ENCODE data around the gene CHCHD4. TPM values are rescaled to one million over a fixed set of nuclear protein-coding genes. Genes with fewer than 3 reads are reported as not detected.

The CHCHD4 gene
- total and polyA plus RNA-seq, 10 of the 15 experiments (the other 5 are each of a cell fraction or from before 2014, with no cell fraction given), result 21.0 to 46.8 (median 29.0) TPM

- Histone ChIP-seq H2AFZ (ENCODE audit: control insufficient read depth, low read depth, low read length) (no peak overlapping the region), H3K9ac (ENCODE audit: control insufficient read depth, insufficient read depth, low read length) (no peak overlapping the region), H3K27ac (ENCODE audit: control insufficient read depth, insufficient read depth) (no peak overlapping the region), H3K79me2 (ENCODE audit: control insufficient read depth, insufficient read depth, low read length) (no peaks in the 10 kb centered on the region), H3K4me1 (ENCODE audit: control insufficient read depth, insufficient read depth, low read length) (no peaks in the 10 kb centered on the region), H3K27me3 (replicated peaks in 1 of 2; ENCODE audit: control insufficient read depth in 2 of 2, insufficient read depth in 2 of 2, low read length in 1 of 2) (no peaks in the 10 kb centered on the region), H4K20me1 (ENCODE audit: control insufficient read depth, insufficient read depth) (no peaks in the 10 kb centered on the region), H3K36me3 (ENCODE audit: control insufficient read depth in 2 of 2, insufficient read depth in 2 of 2, low read length in 1 of 2) (peaks cover 13 to 44% of the 10 kb centered on the region in 2 experiments), H3K9me3 (replicated peaks; ENCODE audit: control insufficient read depth, insufficient read depth, low read length) (peaks cover 4% of the 10 kb centered on the region; the same call in 2 of the 3 replicates), H3K4me2 (ENCODE audit: control insufficient read depth, insufficient read depth) (no peak overlapping the region), H3K4me3 (no peak overlapping the region)
- no TSS peak for BruUV-seq (replicated peaks)
- TF ChIP-seq, protein P1, sequence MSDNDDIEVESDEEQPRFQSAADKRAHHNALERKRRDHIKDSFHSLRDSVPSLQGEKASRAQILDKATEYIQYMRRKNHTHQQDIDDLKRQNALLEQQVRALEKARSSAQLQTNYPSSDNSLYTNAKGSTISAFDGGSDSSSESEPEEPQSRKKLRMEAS (IDR thresholded peaks at IDR 0.05; ENCODE audit: low read depth, low read length), result no peak
- no peak for TF ChIP-seq ZNF207 (IDR thresholded peaks at IDR 0.05; ENCODE audit: borderline replicate concordance)
- no peak for TF ChIP-seq EP300 (IDR thresholded peaks at IDR 0.05; ENCODE audit: borderline replicate concordance in 1 of 2, control insufficient read depth in 1 of 2, low read depth in 2 of 2, low read length in 2 of 2)
- TF ChIP-seq ZNF274 (IDR thresholded peaks at IDR 0.05; ENCODE audit: insufficient read depth, insufficient read length), result no peak
- TF ChIP-seq GATAD2B (conservative IDR thresholded peaks at IDR 0.05; ENCODE audit: low read depth), result no peak
- TF ChIP-seq BCL3 (IDR thresholded peaks at IDR 0.05; ENCODE audit: borderline replicate concordance, insufficient read depth, low read depth, low read length, poor library complexity, severe bottlenecking), result no peak
- TF ChIP-seq, protein P2, sequence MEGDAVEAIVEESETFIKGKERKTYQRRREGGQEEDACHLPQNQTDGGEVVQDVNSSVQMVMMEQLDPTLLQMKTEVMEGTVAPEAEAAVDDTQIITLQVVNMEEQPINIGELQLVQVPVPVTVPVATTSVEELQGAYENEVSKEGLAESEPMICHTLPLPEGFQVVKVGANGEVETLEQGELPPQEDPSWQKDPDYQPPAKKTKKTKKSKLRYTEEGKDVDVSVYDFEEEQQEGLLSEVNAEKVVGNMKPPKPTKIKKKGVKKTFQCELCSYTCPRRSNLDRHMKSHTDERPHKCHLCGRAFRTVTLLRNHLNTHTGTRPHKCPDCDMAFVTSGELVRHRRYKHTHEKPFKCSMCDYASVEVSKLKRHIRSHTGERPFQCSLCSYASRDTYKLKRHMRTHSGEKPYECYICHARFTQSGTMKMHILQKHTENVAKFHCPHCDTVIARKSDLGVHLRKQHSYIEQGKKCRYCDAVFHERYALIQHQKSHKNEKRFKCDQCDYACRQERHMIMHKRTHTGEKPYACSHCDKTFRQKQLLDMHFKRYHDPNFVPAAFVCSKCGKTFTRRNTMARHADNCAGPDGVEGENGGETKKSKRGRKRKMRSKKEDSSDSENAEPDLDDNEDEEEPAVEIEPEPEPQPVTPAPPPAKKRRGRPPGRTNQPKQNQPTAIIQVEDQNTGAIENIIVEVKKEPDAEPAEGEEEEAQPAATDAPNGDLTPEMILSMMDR (IDR thresholded peaks at IDR 0.05 in 2 of 3, conservative IDR thresholded peaks at IDR 0.05 in 1 of 3; ENCODE audit: control insufficient read depth in 2 of 3, extremely low read depth in 1 of 3, insufficient read depth in 1 of 3, low read depth in 3 of 3, low read length in 3 of 3), result no peak
- TF ChIP-seq FOS (IDR thresholded peaks at IDR 0.05; ENCODE audit: borderline replicate concordance, extremely low read depth, insufficient read length), result no peak
- TF ChIP-seq CEBPB (IDR thresholded peaks at IDR 0.05; ENCODE audit: borderline replicate concordance in 1 of 2, low read depth in 2 of 2, low read length in 2 of 2), result no peak
- no peak for TF ChIP-seq HDAC6 (IDR thresholded peaks at IDR 0.05; ENCODE audit: unreplicated experiment)
- no peak for TF ChIP-seq MEF2B (IDR thresholded peaks at IDR 0.05; ENCODE audit: partially characterized antibody, poor library complexity, severe bottlenecking)
- TF ChIP-seq POU2F2 (IDR thresholded peaks at IDR 0.05; ENCODE audit: borderline replicate concordance, low read depth, low read length), result no peak
- no peak for TF ChIP-seq NFYB (IDR thresholded peaks at IDR 0.05; ENCODE audit: insufficient read depth, low read depth, low read length)
- TF ChIP-seq MTA2 (IDR thresholded peaks at IDR 0.05; ENCODE audit: low read depth), result no peak
- TF ChIP-seq ATF7 (IDR thresholded peaks at IDR 0.05; ENCODE audit: low read depth), result no peak
- TF ChIP-seq CBX5 (IDR thresholded peaks at IDR 0.05; ENCODE audit: low read depth), result no peak
- no peak for TF ChIP-seq BACH1 (IDR thresholded peaks at IDR 0.05; ENCODE audit: borderline replicate concordance)
- ChIA-PET RAD21 (ENCODE audit: unreplicated experiment) (no interaction called here), POLR2A (no interaction called here), SMC1A (ENCODE audit: uncharacterized antibody, unreplicated experiment) (interaction anchor here (1.6 kb wide), 1 partner anchor 12 kb away, joined by 3 read pairs; the partner anchor contains the start of genes LSM3 and XPC), CTCF (no interaction called here)
- DNase-seq (ENCODE audit: low read depth, low spot score) (no peak), ATAC-seq (no peak), FAIRE-seq (no peak)
- WGBS (ENCODE audit: insufficient coverage, insufficient replicate concordance, low lambda C conversion rate, missing lambda C conversion rate), result 97% methylated on average over 9 of the region's 9 CpGs
- intact Hi-C loops (cut with micrococcal nuclease; ENCODE audit: unreplicated experiment), result no loop called here
- in situ Hi-C loops (cut with MboI), result no loop called here
Measured at GRCh38 chr3:14166877-14167603, 42.4 kb upstream of the CHCHD4 start.

Data from GM12878 (cell line).